K562 (cell line): ENCODE data around the gene TAS2R20. TPM values are rescaled to one million over a fixed set of nuclear protein-coding genes. Genes with fewer than 3 reads are reported as not detected.

Experiments
- ATAC-seq: fragments of 200-7000 bp; cut with Tn5 transposase; 3 replicates; pipeline ENCODE4 v1.9.1; 2020; ENCODE audit warnings: moderate library complexity
- BruUV-seq: library from RNA; stranded (reverse); fragments of 400-500 nt; replicated peaks from 2 replicates; lab custom pipeline; 2021; lab: Mats Ljungman, UMichigan
- CTCF ChIA-PET: fragments of 300-600 bp; formaldehyde crosslinking; extraction: SDS; loops from one replicate; lab custom pipeline; 2021; ENCODE audit warnings: low intra/inter-chr PET ratio; lab: Yijun Ruan, JAX
- POLR2A ChIA-PET: fragments of 300-600, 350-650 bp; sonication (Branson Sonifier 250); formaldehyde crosslinking; extraction: SDS; loops from one replicate; lab custom pipeline; 2021; ENCODE audit warnings: antibody characterized with exemption, inconsistent platforms; lab: Yijun Ruan, JAX
- DNase-seq, 4 experiments: peaks; one replicate each; pipeline versions ENCODE4 v3.0.0 to v3.0.0-alpha.2; 2011 to 2018; ENCODE audit warnings: low spot score in 3 of 4, mixed read lengths in 3 of 4; ENCODE audit errors: extremely low read depth in 1 of 4
- FAIRE-seq: peaks from 2 replicates; lab custom pipeline; 2011; peaks lifted over from hg19 to GRCh38; lab: Jason Lieb, UNC
- H2AFZ ChIP-seq: 2 replicates; pipeline ENCODE4 v1.6.0; 2011; ENCODE audit warnings: low read depth, low read length, control low read depth, inconsistent platforms
- H3K27ac ChIP-seq: fragments of 200-600 bp; 3 replicates; pipeline ENCODE4 v1.8.0; 2011; ENCODE audit warnings: low read depth, mild to moderate bottlenecking, control low read depth, inconsistent platforms, low read length, moderate library complexity, mixed read lengths; ENCODE audit errors: extremely low read depth
- H3K27me3 ChIP-seq, 2 experiments: fragments of 300-600 bp in 1 of 2; 2 replicates in 1 of 2; 3 replicates in 1 of 2; pipeline versions ENCODE4 v1.6.0 to v1.8.0; 2011; ENCODE audit warnings: inconsistent platforms in 2 of 2, low read length in 2 of 2, mild to moderate bottlenecking in 1 of 2, mixed read lengths in 1 of 2, moderate library complexity in 1 of 2; ENCODE audit not compliant: control insufficient read depth in 2 of 2, insufficient read depth in 2 of 2
- H3K36me3 ChIP-seq: fragments of 300-600 bp; 3 replicates; pipeline ENCODE4 v1.8.0; 2011; ENCODE audit warnings: mild to moderate bottlenecking, low read length, inconsistent platforms; ENCODE audit not compliant: control insufficient read depth, insufficient read depth
- H3K4me1 ChIP-seq, 2 experiments: fragments of 200-600 bp in 1 of 2; replicated peaks in 1 of 2; 2 replicates in 1 of 2; 3 replicates in 1 of 2; pipeline versions ENCODE4 v1.5.1 to v1.8.0; 2011; ENCODE audit warnings: inconsistent platforms in 2 of 2, low read length in 2 of 2, mild to moderate bottlenecking in 1 of 2, mixed read lengths in 1 of 2, moderate library complexity in 1 of 2; ENCODE audit not compliant: control insufficient read depth in 2 of 2, insufficient read depth in 2 of 2
- H3K4me2 ChIP-seq: 2 replicates; pipeline ENCODE4 v1.6.1; 2011; ENCODE audit warnings: low read length, control low read depth, inconsistent platforms, mixed read lengths; ENCODE audit not compliant: insufficient read depth
- H3K4me3 ChIP-seq: fragments of 200-600 bp; sonication (generic), shearing (Covaris generic); 2 replicates; pipeline ENCODE4 v1.5.1; 2016; ENCODE audit warnings: control low read depth, inconsistent platforms
- H3K79me2 ChIP-seq: fragments of 200-600 bp; 3 replicates; pipeline ENCODE4 v1.8.0; 2011; ENCODE audit warnings: low read length, inconsistent platforms; ENCODE audit not compliant: control insufficient read depth, insufficient read depth
- H3K9ac ChIP-seq, 2 experiments: 2 replicates each; pipeline versions ENCODE4 v1.6.0 to v1.6.1; 2011; ENCODE audit warnings: low read depth in 2 of 2, low read length in 2 of 2, control low read depth in 1 of 2, inconsistent platforms in 1 of 2, mild to moderate bottlenecking in 1 of 2, mixed read lengths in 1 of 2; ENCODE audit not compliant: insufficient read depth in 1 of 2
- H3K9me1 ChIP-seq: one replicate; pipeline ENCODE4 v1.6.0; 2011; ENCODE audit warnings: inconsistent platforms, mild to moderate bottlenecking, low read length, moderate library complexity; ENCODE audit not compliant: control insufficient read depth, insufficient read depth
- H3K9me3 ChIP-seq: replicated peaks from 2 replicates; pipeline ENCODE4 v1.5.1; 2011; ENCODE audit warnings: low read depth, low read length, inconsistent platforms; ENCODE audit not compliant: control insufficient read depth, insufficient read depth
- H4K20me1 ChIP-seq: replicated peaks from 2 replicates; pipeline ENCODE4 v1.6.1; 2011; ENCODE audit warnings: low read length, inconsistent platforms, mixed read lengths; ENCODE audit not compliant: control insufficient read depth, insufficient read depth
- BCOR ChIP-seq: fragments of 450-650 bp; IDR thresholded peaks from 2 replicates; pipeline ENCODE4 v1.6.1; 2016
- DPF2 ChIP-seq: fragments of 450-650 bp; IDR thresholded peaks from 2 replicates; pipeline ENCODE4 v1.6.1; 2016
- HDAC6 ChIP-seq: IDR thresholded peaks from 2 replicates; pipeline ENCODE4 v1.6.1; 2012; ENCODE audit warnings: low read depth, mild to moderate bottlenecking, control low read depth, inconsistent platforms, low read length, moderate library complexity
- RNF2 ChIP-seq: sonication (generic); IDR thresholded peaks from 2 replicates; pipeline ENCODE4 v1.6.1; 2016
- TBL1XR1 ChIP-seq, 2 experiments: IDR thresholded peaks; 2 replicates each; pipeline ENCODE4 v1.6.1; 2012; ENCODE audit warnings: improper control_type of control experiment in 2 of 2, low read length in 2 of 2, mild to moderate bottlenecking in 1 of 2
- ZNF184 ChIP-seq: sonication (generic); formaldehyde crosslinking; IDR thresholded peaks from 2 replicates; pipeline ENCODE4 v1.5.0; 2020; ENCODE audit warnings: missing genetic modification reagents
- WGBS: fragments of 100-300 bp; shearing (Covaris generic); methylation state at CpG from one replicate; pipeline ENCODE4 v1.1.6; 2016; ENCODE audit warnings: low coverage, mixed read lengths; ENCODE audit not compliant: insufficient coverage; ENCODE audit errors: missing lambda C conversion rate; 5-methylcytosine and 5-hydroxymethylcytosine counted together
- in situ Hi-C: fragments of 300-500 bp; cut with MboI; formaldehyde crosslinking; loops from 4 replicates; pipeline ENCODE4 v1.15.0; 2018; ENCODE audit warnings: inconsistent platforms, mixed read lengths
- intact Hi-C: fragments of 100-400 bp; cut with micrococcal nuclease; formaldehyde crosslinking; loops from 2 replicates; pipeline ENCODE4 v1.14.2; 2022
- polyA plus RNA-seq, 8 experiments: library from polyadenylated mRNA; depleted of rRNA in 4 of 8; stranded (reverse) in 5 of 8; unstranded in 3 of 8; fragments of >200 nt; fragmentation: Nextera tagmentation in 2 of 8; fragmentation: Illumina TruSeq in 1 of 8; extraction: Ambion mirVana in 2 of 8; extraction: Trizol in 1 of 8; gene quantifications; 2 replicates each; pipeline versions ENCODE4 v1.2.1 to v1.2.3, GENCODE V29; 2011 to 2014; ENCODE audit warnings: inconsistent platforms in 1 of 8, missing spikeins in 1 of 8
- total RNA-seq, 7 experiments: library from RNA; depleted of rRNA in 6 of 7; stranded (reverse); fragments of >200 nt in 6 of 7; fragmentation: Illumina TruSeq in 2 of 7; extraction: Trizol in 2 of 7; gene quantifications; 2 replicates each; pipeline versions ENCODE4 v1.2.1 to v1.2.3, GENCODE V29; 2011 to 2021; ENCODE audit warnings: low replicate concordance in 1 of 7
- TF ChIP-seq, protein P1 (sequence below): sonication (generic); formaldehyde crosslinking; IDR thresholded peaks from 2 replicates; pipeline ENCODE4 v1.8.0; 2022; ENCODE audit warnings: missing genetic modification reagents, mild to moderate bottlenecking, borderline replicate concordance
- TF ChIP-seq, protein P2 (sequence below): sonication (generic); formaldehyde crosslinking; IDR thresholded peaks from 2 replicates; pipeline ENCODE4 v1.8.0; 2022; ENCODE audit warnings: mild to moderate bottlenecking, missing genetic modification reagents, borderline replicate concordance
- TF ChIP-seq, protein P3 (sequence below): fragments of 250-450 bp; sonication (Bioruptor Pico); IDR thresholded peaks from 2 replicates; pipeline ENCODE4 v1.5.0; 2020; ENCODE audit warnings: mild to moderate bottlenecking, borderline replicate concordance
- TF ChIP-seq, protein P4 (sequence below): sonication (generic); formaldehyde crosslinking; IDR thresholded peaks from 2 replicates; pipeline ENCODE4 v1.8.1; 2023; ENCODE audit warnings: mild to moderate bottlenecking, missing genetic modification reagents, moderate library complexity

Gene TAS2R20
- total and polyA plus RNA-seq, 9 of the 15 experiments (the other 6 are each of a cell fraction or from before 2014, with no cell fraction given), result 0.07 to 2.3 (median 0.77) TPM

DNA sequence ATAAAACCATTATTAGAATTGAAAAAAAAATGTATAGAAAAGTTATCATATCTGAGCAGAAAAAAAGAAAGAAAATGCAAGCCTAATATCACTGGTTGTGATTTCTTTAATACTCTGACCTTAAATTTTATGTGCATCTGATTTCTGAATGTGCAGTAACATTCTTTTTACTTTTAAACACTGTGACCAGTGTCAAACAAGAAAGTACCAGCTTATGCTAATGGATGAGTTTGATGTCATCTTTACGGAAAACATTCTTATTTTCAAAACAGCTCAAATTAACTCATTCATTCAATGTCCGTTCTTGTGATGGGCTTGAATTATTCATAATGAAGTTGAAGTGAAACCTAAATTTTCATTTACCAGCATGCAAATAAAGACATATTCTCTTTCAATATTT, 11.3 kb downstream of the TAS2R20 start, which contains the start of gene TAS2R50:
Gene TAS2R50, minus strand, starts transcription at position 101 of the 400 bp plus-strand sequence. Its CDS starts 52 bp downstream, at position 49.
- DNase-seq (no peak), ATAC-seq (no peak), FAIRE-seq (no peak)
- Histone ChIP-seq H3K4me2 (no peak within 1 kb of the TSS), H3K9me3 (no peaks in the 10 kb centered on the region), H3K27me3 (no peaks in the 10 kb centered on the region), H3K27ac (no peak within 1 kb of the TSS), H2AFZ (no peak within 1 kb of the TSS), H3K79me2 (no peaks in the 10 kb centered on the region), H3K9me1 (no peaks in the 10 kb centered on the region), H3K4me3 (no peak within 1 kb of the TSS), H3K9ac (no peak within 1 kb of the TSS), H3K36me3 (no peaks in the 10 kb centered on the region), H3K4me1 (no peaks in the 10 kb centered on the region), H4K20me1 (no peaks in the 10 kb centered on the region)
- in situ Hi-C loops (no loop called here), intact Hi-C loops (no loop called here)
- WGBS, result 36% methylated on average over 2 of the region's 2 CpGs
- ChIA-PET POLR2A (no interaction called here), CTCF (no interaction called here)
- no peak for TF ChIP-seq DPF2
- TF ChIP-seq, protein P1, sequence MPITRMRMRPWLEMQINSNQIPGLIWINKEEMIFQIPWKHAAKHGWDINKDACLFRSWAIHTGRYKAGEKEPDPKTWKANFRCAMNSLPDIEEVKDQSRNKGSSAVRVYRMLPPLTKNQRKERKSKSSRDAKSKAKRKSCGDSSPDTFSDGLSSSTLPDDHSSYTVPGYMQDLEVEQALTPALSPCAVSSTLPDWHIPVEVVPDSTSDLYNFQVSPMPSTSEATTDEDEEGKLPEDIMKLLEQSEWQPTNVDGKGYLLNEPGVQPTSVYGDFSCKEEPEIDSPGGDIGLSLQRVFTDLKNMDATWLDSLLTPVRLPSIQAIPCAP, result no peak
- BruUV-seq, result no TSS peak

DNA sequence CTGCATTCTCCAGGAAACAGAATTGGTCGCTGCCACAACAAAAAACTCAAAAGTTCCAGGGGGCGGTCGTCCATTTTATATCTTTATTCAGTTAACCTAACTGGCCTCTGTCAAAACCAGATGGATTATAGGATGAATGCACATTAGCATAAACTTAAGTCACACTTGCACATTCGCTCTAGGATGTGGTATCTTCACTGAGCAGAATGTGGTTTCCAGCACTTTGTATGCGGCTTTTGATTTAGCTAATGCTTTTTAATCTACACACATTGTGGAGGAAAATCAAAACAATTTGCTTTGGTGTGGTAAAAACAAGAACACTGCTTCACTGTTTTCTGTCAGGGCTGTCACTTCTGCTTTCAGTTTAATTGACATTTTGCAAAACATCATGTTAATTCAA, 15.9 kb downstream of the TAS2R20 start:
- Histone ChIP-seq H3K27ac (no peak overlapping the region), H3K9ac (no peak overlapping the region), H3K9me1 (no peaks in the 10 kb centered on the region), H3K36me3 (no peaks in the 10 kb centered on the region), H3K4me2 (no peak overlapping the region), H4K20me1 (no peaks in the 10 kb centered on the region), H3K4me3 (no peak overlapping the region), H3K9me3 (no peaks in the 10 kb centered on the region), H3K4me1 (no peaks in the 10 kb centered on the region), H3K79me2 (no peaks in the 10 kb centered on the region), H3K27me3 (no peaks in the 10 kb centered on the region), H2AFZ (no peak overlapping the region)
- BruUV-seq, result no TSS peak
- in situ Hi-C loops (no loop called here), intact Hi-C loops (no loop called here)
- FAIRE-seq (no peak), DNase-seq (no peak), ATAC-seq (no peak)
- CTCF ChIA-PET, result no interaction called here
- POLR2A ChIA-PET, result no interaction called here
- WGBS, result 83% methylated on average over 5 of the region's 5 CpGs
- TF ChIP-seq RNF2 (no peak), HDAC6 (no peak), TBL1XR1 (IDR thresholded peaks at IDR 0.05; ENCODE audit: low read length in 2 of 2) (no peak), BCOR (no peak), ZNF184 (CRISPR knock-in tag) (no peak)
- TF ChIP-seq, protein P2, sequence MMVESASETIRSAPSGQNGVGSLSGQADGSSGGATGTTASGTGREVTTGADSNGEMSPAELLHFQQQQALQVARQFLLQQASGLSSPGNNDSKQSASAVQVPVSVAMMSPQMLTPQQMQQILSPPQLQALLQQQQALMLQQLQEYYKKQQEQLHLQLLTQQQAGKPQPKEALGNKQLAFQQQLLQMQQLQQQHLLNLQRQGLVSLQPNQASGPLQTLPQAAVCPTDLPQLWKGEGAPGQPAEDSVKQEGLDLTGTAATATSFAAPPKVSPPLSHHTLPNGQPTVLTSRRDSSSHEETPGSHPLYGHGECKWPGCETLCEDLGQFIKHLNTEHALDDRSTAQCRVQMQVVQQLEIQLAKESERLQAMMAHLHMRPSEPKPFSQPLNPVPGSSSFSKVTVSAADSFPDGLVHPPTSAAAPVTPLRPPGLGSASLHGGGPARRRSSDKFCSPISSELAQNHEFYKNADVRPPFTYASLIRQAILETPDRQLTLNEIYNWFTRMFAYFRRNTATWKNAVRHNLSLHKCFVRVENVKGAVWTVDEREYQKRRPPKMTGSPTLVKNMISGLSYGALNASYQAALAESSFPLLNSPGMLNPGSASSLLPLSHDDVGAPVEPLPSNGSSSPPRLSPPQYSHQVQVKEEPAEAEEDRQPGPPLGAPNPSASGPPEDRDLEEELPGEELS (CRISPR knock-in tag), result no peak
- TF ChIP-seq, protein P3, sequence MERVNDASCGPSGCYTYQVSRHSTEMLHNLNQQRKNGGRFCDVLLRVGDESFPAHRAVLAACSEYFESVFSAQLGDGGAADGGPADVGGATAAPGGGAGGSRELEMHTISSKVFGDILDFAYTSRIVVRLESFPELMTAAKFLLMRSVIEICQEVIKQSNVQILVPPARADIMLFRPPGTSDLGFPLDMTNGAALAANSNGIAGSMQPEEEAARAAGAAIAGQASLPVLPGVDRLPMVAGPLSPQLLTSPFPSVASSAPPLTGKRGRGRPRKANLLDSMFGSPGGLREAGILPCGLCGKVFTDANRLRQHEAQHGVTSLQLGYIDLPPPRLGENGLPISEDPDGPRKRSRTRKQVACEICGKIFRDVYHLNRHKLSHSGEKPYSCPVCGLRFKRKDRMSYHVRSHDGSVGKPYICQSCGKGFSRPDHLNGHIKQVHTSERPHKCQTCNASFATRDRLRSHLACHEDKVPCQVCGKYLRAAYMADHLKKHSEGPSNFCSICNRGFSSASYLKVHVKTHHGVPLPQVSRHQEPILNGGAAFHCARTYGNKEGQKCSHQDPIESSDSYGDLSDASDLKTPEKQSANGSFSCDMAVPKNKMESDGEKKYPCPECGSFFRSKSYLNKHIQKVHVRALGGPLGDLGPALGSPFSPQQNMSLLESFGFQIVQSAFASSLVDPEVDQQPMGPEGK, result no peak
- TF ChIP-seq, protein P4, sequence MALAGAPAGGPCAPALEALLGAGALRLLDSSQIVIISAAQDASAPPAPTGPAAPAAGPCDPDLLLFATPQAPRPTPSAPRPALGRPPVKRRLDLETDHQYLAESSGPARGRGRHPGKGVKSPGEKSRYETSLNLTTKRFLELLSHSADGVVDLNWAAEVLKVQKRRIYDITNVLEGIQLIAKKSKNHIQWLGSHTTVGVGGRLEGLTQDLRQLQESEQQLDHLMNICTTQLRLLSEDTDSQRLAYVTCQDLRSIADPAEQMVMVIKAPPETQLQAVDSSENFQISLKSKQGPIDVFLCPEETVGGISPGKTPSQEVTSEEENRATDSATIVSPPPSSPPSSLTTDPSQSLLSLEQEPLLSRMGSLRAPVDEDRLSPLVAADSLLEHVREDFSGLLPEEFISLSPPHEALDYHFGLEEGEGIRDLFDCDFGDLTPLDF (CRISPR knock-in tag), result no peak
